A673 (cell line): ENCODE data around the gene TSSK2.

Experiments used
- CTCF ChIP-seq: fragments of 300-800, 200-600 bp; sonication (generic); conservative IDR thresholded peaks from 2 replicates; pipeline ENCODE4 v1.5.1; 2017; ENCODE audit warnings: low read depth, mild to moderate bottlenecking, antibody characterized with exemption, low read length, moderate library complexity, mixed read lengths
- EZH2 ChIP-seq: fragments of 200-600 bp; sonication (generic); IDR thresholded peaks from 2 replicates; pipeline ENCODE4 v1.6.1; 2017; ENCODE audit warnings: borderline replicate concordance, low read depth, mild to moderate bottlenecking, mixed read lengths, antibody characterized with exemption, low read length; ENCODE audit not compliant: poor library complexity, severe bottlenecking

GRCh38 chr22:19097518-19097917 lies 33.6 kb upstream of the TSSK2 start:
- no peak for TF ChIP-seq CTCF
- no peak for TF ChIP-seq EZH2
